Measurements from ENCODE around the gene ABCC1.
"Not testable (repeated sequence)": the region's sequence is repeated elsewhere in the genome, so short reads cannot be mapped to it uniquely, and the experiment has no call there.

The ABCC1 gene

DNA sequence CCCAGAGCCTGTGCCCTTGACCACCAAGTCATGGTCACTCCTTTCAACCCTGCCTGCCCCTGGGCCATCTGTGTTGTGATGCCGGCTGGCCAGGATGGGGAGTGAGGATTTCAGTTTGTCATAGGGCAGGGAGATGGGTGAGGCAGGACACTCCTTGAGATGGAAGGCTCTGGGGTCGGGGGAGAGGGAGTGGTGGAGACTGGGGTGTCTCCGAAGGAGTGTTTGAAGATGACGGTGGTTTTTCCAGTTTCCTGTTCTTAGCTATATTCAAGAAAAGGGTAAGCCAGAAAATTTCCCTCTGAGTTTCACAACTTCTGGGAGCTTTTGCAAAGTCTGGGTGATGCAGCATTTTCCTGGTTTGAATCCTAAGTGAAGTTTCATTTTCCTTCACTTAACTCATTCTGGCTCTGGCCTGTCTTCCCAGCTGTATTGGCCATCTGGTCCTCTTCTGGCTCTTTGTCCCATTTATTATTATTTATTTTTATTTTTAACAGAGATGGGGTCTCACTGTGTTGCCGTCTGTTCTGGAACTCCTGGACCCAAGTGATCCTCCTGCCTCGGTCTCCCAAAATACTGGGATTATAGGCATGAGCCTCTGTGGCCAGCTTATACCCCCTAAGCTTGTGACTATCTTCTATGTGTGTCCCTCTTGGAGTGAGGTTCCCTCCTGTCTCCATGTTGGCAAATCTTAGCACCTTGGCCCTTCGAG is 27.7 kb downstream of the ABCC1 start:
- H3K4me3 ChIP-seq (ENCODE audit: low read depth, low read length), result no peak overlapping the region
- TF ChIP-seq, protein P1, sequence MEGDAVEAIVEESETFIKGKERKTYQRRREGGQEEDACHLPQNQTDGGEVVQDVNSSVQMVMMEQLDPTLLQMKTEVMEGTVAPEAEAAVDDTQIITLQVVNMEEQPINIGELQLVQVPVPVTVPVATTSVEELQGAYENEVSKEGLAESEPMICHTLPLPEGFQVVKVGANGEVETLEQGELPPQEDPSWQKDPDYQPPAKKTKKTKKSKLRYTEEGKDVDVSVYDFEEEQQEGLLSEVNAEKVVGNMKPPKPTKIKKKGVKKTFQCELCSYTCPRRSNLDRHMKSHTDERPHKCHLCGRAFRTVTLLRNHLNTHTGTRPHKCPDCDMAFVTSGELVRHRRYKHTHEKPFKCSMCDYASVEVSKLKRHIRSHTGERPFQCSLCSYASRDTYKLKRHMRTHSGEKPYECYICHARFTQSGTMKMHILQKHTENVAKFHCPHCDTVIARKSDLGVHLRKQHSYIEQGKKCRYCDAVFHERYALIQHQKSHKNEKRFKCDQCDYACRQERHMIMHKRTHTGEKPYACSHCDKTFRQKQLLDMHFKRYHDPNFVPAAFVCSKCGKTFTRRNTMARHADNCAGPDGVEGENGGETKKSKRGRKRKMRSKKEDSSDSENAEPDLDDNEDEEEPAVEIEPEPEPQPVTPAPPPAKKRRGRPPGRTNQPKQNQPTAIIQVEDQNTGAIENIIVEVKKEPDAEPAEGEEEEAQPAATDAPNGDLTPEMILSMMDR (IDR thresholded peaks at IDR 0.05; ENCODE audit: low read depth, low read length), result no peak

DNA sequence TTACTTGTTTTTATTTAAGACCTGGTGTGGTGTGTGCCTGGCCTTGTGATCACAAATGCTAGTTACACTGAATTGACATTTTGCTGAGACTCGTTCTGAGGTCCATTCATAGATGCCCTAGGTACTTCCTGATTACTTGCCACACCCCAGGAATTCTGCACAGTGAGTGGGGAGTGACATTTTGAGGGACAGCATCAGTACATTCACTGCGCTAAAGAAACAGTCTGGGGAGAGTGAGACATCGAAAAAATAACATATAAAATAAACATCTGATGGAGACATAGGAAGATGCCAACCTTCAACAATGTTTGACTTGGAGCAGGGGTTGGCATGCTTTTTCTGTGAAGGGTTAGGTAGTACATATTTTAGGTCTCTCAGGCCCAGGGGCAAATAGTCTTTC is 30.4 kb downstream of the ABCC1 start:
- TF ChIP-seq, protein P1 (IDR thresholded peaks at IDR 0.05; ENCODE audit: low read depth, low read length), result no peak
- no peak overlapping the region for H3K4me3 ChIP-seq (ENCODE audit: low read depth, low read length)

DNA sequence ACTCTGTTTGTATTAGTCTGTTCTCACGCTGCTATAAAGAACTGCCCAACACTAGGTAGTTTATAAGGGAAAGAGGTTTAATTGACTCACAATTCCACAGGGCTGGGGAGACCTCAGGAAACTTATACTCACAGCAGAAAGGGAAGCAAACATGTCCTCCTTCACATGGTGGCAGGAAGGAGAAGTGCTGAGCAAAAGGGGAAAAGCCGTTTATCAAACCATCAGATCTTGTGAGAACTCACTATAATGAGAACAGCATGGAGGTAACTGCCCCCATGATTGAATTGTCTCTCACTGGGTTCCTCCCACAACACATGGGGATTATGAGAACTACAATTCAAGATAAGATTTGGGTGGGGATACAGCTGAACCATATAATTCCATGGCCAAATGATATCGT is 30.9 kb downstream of the ABCC1 start:
- H3K4me3 ChIP-seq (ENCODE audit: low read depth, low read length), result no peak overlapping the region
- TF ChIP-seq, protein P1 (IDR thresholded peaks at IDR 0.05; ENCODE audit: low read depth, low read length), result no peak

DNA sequence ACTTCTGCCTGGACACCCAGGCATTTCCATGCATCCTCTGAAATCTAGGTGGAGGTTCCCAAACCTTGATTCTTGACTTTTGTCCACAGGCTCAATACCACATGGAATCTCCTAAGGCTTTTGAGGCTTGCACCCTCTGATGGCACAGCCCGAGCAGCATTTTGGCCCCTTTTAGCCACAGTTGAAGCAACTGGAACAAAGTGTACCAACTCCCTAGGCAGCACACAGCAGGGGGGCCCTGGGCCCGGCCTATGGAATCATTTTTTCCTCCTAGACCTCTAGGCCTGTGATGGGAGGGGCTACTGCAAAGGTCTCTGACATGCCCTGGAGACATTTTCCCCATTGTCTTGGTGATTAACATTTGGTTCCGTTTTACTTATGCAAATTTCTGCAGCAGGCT is 32.0 kb downstream of the ABCC1 start:
- TF ChIP-seq, protein P1 (IDR thresholded peaks at IDR 0.05; ENCODE audit: low read depth, low read length), result no peak
- H3K4me3 ChIP-seq (ENCODE audit: low read depth, low read length), result no peak overlapping the region

DNA sequence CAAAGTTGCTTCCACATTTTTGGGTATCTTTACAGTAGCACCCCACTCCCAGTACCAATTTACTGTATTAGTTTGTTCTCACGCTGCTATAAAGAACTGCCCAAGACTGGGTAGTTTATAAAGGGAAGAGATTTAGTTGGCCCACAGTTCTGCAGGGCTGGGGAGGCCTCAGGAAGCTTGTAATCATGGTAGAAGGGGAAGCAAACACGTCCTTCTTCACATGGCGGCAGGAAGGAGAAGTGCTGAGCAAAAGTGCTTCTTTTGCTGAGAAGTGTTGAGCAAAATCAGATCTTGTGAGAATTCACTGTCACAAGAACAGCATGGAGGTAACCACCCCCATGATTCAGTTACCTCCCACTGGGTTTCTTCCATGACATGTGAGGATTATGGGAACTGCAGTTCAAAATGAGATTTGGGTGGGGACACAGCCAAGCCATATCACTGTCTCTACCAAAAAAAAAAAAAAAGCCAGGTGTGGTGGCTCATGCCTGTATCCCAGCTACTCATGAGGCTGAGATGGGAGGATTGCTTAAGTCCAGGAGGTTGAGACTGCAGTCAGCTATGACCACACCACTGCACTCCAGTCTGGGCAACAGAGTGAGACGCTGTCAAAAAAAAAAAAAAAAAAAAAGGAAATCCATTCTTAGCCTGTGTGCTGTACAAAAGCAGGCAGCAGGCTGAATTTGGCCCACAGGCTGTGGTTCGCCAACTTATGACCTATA is 32.9 kb downstream of the ABCC1 start:
- not testable (repeated sequence) for H3K4me3 ChIP-seq (ENCODE audit: low read depth, low read length)

DNA sequence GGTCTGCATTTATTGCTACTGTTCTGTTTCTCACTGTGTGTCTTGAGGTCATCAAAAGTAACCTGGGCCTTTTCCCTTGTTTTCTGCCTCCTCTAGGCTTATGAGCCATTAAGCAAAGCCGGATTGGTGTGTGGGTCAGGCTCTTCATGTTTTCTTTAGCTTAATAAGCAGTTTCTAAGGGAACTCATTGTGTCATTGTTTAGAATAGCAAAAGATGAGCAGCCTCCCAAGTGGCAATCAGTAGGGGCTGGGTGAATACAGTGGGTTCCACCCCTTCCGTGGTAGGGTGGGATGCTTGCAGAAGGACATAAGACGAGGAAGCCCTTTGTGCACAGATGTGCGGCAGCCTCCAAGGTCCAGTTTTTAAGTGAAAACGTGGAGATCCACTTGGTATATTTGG is 34.5 kb downstream of the ABCC1 start:
- H3K4me3 ChIP-seq (ENCODE audit: low read depth, low read length), result no peak overlapping the region
- TF ChIP-seq, protein P1 (IDR thresholded peaks at IDR 0.05; ENCODE audit: low read depth, low read length), result no peak

DNA sequence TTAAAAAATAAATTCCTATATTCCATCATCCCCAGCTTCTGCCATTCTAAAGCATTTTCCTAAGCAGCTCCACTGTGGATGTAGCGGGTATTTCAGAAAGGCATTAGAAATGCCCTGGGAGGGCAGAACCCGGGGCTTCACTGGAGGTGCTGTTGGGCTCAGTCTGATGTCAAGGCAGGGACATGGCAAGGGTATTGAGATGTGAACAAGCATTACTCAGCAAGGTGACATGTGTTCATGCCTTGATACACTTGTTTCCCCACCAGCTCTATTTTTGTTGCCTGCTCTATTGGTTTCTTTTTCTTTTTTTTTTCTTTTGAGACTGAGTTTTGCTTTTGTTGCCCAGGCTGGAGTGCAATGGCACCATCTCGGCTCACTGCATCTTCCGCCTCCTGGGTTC is 35.7 kb downstream of the ABCC1 start:
- no peak overlapping the region for H3K4me3 ChIP-seq (ENCODE audit: low read depth, low read length)
- TF ChIP-seq, protein P1 (IDR thresholded peaks at IDR 0.05; ENCODE audit: low read depth, low read length), result no peak

Measured in WI38 (cell line).